ENCODE data around the gene ABCC1.

GRCh38 chr16:16124438-16124837 is 175.0 kb downstream of the ABCC1 start:
- TF ChIP-seq JUN (IDR thresholded peaks at IDR 0.05; ENCODE audit: low read depth, low read length) = no peak
- no peak for TF ChIP-seq CEBPB (IDR thresholded peaks at IDR 0.05; ENCODE audit: low read depth, low read length)
- no peak for TF ChIP-seq BRCA1 (IDR thresholded peaks at IDR 0.05; ENCODE audit: low read depth, low read length)
- TF ChIP-seq ATF2 (IDR thresholded peaks at IDR 0.05; ENCODE audit: low read length) = no peak
- no peak for TF ChIP-seq PHF8 (conservative IDR thresholded peaks at IDR 0.05; ENCODE audit: low read depth, low read length)
- no peak for TF ChIP-seq EZH2 (IDR thresholded peaks at IDR 0.05; ENCODE audit: low read depth, low read length, severe bottlenecking)
- no peak for TF ChIP-seq CHD1 (IDR thresholded peaks at IDR 0.05; ENCODE audit: low read depth, low read length)
- TF ChIP-seq CTCF (IDR thresholded peaks at IDR 0.05; ENCODE audit: control extremely low read depth in 1 of 3, insufficient read depth in 1 of 3, low read depth in 1 of 3, low read length in 3 of 3) = no peak
- no peak for TF ChIP-seq TCF12 (IDR thresholded peaks at IDR 0.05; ENCODE audit: low read depth, low read length)
- no peak for TF ChIP-seq ATF3 (IDR thresholded peaks at IDR 0.05; ENCODE audit: insufficient read depth, low read depth, low read length)
- TF ChIP-seq NRF1 (IDR thresholded peaks at IDR 0.05; ENCODE audit: low read depth, low read length) = no peak
